HG02943 (cell line): ENCODE measurements around the gene C1orf105.

Source experiments
- ATAC-seq: cut with Tn5 transposase; IDR thresholded peaks from one replicate; pipeline ENCODE4 v1.9.1; 2021; ENCODE audit warnings: mild to moderate bottlenecking, low read depth, moderate library complexity; ENCODE audit not compliant: unreplicated experiment

C1orf105 gene

DNA sequence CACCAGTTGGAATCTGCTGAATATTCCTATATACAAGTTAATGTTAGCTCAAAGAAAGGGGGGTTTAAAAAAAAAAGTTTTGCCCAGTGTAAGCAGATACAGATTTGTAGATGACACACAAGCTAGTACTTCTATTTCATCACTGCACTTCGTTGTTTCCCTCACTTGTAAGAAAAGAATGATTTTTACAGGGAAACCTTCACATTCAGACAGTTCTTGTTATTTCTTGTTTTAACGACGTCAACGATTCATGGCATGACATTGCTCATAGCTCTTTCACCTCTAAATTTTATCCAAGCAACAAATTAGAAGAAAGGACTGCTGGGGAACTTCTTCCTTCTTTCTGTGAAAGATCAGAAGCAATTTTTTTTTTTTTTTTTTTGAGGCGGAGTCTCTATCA, 25.7 kb upstream of the C1orf105 start:
- no peak for ATAC-seq

DNA sequence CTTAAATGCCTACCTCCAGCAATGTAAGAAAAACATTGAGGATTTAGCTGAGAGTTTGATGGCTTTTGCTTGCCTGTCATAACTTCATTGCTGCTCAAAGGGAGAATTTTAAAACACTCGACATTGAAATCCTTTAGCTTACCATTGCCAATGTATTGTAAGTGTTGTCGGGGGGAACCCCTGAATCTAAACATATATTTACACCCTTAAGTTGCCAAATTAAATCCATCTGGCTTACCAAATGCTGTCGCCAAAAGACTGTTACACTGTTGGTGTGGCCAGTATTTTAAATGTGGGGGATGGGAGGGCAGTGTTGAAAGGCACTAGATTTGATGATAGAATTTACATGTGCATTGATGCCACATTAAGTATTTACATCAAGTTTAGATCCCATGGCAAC, 24.9 kb upstream of the C1orf105 start:
- no peak for ATAC-seq

DNA sequence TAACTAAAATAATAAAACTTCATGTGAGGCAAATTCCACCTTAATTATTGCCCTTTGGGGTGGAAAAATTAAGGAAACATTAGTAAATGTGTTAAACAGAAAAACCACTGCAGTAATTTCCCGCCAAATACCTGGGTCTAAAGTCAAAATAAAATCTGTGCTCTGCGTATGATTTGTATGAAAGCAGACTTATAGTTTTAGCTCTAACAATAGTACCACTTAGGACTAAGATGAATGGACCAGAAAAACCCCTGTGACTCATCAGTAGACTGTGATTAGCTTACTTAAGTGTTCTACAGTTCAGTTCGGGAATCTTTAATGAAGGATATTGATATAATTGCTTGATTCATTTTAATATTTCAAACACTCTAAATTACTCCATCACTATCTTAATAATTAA, 23.3 kb upstream of the C1orf105 start:
- no peak for ATAC-seq

DNA sequence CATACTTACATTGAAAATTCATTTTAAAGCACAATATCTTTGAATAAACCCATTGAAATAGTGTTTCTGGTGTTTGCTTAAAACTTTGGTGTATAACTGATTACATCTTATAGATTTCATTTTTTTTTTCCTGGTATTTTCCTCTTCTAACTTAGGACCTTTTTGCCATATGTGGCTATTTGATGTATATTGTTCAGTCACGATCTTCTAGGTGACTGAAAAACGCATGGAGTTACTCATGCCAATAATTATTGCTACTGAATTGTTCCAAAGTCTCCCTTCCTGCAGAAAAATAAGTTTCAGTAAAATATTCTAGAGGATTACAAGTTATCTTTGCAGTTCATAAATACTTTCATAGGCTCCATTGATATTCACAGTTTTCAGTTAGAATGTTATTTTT, 22.9 kb upstream of the C1orf105 start:
- no peak for ATAC-seq

DNA sequence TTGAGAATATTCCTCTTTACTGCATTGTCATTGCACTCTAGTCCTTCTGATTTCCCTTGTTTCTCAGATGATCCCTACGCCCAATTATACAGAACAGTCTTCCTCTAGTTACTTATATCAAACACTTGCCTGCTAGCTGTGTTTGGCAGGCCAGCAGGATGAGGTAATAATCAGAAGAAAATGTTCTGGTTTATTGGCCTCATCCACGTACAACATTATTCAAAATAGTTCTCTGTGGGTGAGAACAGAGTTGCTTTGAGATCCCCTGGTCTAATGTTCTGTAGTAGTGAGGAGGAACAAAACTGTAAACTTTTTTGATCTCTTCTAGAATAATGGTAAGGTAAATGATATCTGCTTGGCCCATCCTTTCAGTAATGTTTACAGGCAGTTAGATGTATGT, 22.3 kb upstream of the C1orf105 start:
- no peak for ATAC-seq

DNA sequence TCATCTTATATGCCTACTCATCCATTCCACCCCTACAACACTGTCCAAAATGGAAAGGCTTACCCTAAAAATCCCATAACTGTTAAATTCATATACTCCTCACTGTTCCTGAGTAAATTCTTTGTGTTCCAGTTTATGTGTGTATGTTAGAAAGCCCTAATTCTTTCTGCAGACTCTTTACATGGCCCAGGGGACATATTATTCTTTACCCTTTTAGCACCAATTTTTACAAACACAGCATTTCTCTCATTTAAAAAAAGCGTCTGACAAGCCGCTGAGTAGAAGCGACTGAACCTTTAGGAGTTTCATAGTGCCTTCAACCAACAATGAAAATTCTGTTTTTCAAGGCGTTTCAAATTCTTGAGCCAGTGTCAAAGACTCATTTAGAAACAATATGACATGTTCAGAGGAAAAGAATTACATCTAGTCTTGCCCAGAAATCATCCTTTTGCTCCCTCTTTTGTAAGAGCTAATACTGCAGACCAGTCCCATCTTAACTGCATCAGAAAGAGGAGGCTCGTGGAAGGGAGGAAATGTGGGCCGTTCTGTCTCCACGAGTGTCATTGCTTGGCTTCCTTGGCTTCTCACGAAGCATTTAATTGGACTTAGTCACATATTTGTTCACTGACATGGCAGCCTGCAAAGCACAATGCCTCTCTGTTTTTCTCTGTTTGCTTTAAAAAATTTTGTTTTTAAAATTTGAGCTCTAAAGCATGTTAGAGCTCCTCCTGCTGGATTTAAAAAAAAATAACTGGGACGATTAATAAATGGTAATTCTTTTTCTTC, 21.3 kb upstream of the C1orf105 start:
- ATAC-seq = no peak

DNA sequence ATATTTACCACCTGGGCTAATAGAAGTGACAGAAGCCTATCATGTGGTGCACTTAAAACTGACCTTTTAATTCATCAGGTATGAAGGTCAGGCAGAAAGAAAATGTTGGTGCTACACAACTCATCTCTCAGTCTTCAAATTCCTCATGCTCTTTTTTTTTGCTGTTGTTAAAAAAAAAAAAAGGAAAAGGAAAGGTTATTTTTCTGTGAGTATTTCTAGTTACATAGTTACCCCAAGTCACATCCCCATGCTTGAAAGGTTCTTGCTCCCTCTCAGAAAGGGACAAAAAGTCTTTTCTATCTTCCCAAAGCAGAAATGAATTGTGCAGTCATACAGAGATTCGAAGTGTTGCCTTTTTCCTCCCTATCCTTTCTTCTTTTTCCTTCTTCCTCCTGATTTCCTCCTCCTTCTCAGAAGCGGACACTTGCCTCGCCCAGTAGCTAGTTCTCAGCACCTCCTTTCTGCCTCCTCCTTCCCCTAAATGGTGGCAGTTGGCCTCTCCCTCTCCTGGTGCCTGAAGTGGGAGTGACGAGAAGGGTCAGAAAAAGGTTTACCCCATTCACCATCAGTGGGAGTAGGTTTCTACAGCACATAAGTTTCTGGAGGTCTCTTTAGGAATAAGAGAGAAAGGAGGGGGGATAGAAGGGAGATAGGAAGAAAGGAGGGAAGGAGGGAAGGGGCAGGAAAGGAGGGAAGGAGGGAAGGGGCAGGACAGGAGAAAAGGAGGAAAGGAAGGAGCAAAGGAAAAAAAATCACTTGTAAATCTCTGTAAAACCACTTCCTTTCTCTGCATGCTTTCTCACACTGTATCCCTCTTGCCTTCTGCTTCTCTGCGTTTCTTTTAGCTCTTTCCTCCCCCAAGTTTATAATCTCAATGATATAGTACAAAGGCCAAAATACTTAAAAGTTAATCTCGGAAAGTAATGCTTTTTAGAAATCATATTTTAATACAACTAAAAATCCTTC, 20.4 kb upstream of the C1orf105 start:
- ATAC-seq = no peak

DNA sequence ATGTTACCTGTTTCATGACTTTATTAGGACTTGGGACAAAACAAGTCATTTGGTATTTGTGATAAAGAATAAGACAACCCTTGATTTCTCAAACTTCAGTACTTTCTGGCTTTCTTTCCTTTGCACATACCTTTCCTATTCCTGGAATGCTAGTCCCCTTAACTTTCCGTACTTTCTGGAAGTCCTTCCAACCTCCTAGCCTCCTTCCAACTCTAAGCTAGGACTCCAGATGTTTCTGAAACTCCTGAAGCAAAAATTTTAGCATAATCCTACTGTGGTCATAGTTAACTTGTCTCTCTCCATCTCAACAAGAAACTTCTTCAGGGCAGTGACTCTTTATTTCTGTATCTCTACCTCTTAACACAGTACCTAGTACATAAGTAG, 19.8 kb upstream of the C1orf105 start:
- ATAC-seq = no peak

DNA sequence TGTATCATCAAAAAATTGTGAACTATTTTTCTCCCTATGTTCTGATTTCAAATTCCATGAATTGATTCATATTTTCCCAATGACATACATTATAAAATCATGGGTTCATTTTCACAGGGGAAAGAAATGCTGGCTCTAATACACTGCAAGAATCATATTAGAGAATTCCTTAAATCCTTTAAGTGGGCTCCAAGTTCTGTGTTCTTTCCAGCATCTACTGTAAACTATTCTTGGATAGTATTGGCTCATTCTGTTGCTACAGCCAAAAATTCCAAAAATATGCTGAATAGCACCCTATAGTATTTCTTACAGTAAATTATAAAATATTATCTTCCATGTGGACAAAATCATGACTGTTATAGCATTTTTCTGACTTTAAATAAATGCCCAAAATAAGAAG, 19.0 kb upstream of the C1orf105 start:
- ATAC-seq = no peak

DNA sequence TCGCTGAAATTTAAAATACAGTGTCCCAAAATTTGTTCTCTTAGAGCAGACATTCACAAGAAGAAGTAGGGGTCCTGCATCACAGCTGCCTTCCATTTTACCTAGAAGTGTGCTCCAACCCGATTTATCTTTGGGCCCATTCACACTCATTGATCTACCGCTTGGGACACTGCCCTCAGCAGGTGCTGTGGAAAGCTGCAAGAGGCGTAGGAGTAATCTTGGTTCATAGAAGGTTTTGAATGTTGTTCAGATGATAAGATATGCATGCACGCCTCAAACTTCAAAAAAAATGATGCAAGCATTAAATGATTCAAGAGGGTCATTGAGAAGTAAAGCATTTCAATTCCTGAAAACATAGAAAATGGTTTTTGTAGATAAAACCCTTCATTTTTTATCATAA, 18.6 kb upstream of the C1orf105 start:
- no peak for ATAC-seq

DNA sequence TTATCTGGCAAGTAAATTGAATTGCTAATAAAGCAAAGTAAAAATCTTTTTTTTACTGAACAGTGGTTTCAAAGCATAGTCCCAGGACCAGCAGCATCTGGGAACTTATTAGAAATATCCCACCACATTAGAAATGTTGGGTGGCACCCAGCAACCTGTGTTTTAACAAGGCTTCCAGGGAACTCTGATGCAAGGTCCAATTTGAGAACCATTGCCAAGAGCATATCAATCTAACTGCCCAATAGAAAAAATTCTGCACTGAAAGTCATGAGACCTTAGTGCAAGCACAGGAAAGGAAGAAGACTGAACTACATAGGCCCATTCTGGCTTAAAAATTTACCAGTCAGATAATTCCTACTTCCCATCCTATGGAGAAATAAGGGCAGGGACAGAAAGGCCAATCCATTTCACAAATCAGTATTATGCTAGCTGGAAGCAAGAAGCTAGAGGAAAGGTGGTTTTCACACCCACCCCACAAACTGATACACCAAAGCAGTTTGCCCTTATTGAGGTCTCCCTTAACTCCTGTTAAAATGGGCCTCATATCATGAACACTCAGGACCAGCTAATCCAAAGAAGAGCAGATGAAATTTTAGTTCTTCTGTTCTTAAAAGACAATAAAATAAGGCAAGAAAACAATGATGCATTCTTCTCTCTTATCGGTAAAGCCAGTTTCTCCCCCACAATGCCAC, 17.5 kb upstream of the C1orf105 start:
- no peak for ATAC-seq

DNA sequence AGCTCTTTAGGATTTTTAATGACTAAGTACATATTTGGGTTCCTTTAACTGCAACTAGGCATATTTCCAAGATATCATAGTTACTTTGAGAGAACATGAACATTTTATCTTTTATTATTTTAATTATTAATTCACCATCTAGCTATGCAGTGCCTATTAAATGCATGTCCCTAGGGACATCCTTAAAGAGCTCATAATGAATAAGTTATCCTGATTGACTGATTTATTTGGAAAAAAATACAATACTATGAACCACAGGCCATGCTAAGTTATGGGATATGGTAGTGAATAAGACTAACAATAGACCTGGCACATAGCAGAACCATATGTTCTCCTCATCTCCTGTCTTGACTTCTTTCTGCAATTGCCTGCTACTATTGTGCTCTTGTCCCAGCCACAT, 16.4 kb upstream of the C1orf105 start:
- no peak for ATAC-seq

DNA sequence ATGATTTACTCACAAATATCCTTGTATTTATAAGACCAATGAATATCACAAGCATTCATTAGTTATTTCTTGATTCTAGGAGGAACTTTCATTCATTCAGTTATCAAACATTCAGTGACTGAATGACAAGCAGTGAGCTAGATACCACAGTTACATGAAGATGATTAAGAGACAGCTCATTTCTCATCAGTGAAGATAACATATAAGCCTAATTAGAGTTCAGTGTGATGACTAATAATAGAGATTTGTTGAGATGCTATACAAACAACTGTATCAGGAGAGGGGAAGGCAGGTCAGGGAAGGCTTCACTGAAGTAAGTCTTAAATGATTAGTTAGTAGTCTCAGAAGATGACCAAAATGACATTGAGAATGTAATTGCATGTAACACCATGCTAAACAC, 14.6 kb upstream of the C1orf105 start:
- ATAC-seq = no peak

DNA sequence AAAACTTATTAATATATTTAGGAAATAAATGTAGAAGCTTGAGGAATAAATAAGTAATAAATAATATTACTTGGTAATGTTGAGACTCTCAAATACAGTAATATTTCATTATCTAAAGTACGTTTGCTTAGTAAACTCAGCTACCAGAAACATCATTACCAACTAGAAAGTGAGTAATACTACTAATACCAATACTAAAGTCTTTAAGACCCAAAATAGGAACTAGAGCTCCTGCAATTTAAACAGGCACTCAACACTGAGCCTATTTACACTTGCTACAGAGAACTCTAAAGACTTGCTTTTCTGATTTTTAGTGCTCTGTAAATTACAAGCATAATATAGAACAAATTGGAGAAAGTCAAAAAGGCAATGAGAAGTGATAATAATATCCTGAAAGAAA, 13.5 kb upstream of the C1orf105 start:
- ATAC-seq = no peak

DNA sequence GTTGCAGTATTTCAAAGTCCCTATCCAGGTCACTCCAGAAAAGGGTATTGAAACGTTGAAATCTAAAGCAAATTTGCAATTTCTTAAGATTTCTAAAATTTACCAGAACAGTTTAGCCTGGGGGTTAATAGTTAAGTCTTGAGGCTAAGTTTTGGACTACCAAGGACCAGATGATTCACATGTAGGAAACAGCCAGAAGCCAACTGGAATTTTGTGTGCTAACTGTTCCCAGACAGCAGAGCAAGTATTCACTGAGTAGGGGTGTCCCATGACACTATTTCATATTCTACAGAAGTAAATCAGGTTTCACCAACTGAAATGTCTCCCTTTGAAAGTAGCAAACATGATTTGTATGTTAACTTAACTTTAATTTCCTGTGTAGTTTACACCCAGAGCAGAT, 11.5 kb upstream of the C1orf105 start:
- no peak for ATAC-seq

DNA sequence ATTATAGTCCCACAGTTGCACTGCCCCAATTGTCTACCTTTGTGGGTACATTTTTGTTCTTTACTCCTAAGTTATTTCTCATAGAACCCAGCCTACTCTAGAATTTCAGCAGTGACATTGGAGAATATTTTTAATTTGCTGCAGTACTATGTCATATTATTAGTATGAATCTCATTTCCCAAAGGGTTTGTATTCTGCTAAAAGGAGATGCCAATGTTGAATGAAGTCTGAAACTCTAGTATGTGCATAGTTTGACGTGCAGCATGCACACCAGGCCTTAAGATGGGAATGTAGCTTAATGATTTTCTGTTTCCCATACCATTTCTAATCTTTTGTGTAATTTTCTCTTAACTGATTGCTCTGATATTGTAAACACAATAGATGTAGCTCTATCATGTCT, 10.5 kb upstream of the C1orf105 start:
- no peak for ATAC-seq

DNA sequence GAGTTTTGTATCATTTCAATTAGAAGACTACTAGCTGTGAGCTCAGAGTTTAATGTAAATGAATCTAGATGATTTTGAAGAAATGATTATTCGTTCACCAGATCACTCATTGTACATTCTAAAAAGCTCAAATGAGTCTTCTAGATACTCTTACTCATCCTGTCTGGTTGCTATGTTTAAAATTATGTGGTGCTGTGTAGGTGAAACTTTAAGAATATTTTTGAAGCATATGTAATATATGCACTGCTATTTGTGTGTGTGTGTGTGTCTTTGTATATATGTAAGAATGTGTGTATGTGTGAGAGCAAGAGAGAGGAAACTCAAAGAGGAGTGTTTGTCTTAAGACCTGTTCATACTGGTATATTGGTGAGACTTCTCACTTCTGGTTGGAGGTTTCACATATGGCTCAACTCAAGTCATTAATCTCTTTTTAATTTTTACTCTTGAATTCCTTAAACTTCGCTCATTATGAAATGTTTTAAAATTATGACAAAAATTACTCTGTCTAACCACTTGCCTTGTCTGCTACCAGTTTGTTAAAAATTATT, 8.6 kb upstream of the C1orf105 start:
- no peak for ATAC-seq

DNA sequence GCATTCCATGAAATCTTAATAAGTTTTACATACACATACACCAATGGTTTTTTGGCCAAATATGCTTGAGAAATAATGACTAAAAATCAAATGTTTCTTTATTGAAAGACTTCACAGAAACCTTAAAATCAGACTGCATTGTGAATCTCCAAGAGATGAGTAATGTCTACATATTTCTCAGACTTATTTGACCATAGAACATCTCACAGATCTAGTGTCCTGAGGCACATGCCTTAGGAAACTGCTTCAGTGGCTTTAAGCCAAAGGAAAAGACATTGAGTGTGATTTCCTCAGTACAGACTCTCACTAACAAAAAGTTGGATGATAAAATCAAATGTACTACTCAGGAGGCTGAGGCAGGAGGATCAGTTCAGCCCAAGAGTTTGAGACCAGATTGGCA, 6.2 kb upstream of the C1orf105 start:
- no peak for ATAC-seq

DNA sequence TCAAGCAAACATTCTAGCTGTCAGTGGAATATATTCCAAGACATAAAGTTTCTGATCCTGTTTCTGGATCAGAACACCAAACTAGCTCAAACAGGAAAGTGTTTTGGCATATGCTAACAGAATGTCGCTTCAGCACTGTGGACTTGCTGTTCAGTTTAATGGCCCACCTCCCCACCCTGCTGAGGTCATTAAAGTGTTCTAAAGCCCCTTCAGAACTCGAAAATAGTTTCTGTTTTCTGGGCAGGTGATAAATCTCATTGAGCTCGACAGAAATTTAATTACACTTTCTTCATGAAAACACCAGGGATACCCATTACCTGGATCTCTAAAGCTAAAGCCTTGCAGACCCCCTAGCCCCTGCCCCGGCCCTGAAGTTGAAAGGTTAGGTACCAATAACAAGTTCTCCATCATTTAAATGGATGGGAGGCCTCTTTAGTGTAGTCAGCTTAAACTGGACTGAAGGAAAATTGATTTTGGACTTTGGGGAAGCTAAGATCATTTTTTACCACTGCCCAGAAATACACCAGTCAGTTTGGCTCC, 3.9 kb upstream of the C1orf105 start:
- no peak for ATAC-seq

DNA sequence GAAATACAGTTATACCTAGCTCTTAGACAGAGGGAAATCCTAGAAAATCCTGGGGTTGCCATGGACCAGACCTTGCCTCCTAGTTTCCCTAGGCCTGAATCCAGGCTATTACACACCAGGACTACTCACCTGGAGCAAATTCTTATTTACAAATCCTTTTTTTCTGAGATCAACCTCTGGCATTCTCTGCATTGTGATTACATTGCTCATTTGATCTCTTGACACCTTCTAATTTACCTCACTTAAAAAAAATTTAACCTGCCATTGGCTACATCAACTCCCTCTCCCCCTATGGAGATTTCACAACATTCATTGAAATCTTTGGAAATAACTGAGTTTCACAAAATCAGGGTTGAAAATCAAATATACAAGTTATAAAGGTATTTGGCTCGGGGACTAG, 2.9 kb upstream of the C1orf105 start:
- ATAC-seq = no peak
